HepG2 (cell line): ENCODE measurements around the gene WDR6. TPM values are rescaled to one million over a fixed set of nuclear protein-coding genes. Genes with fewer than 3 reads are reported as not detected.

Source experiments
- ATF5 ChIP-seq: sonication (generic); formaldehyde crosslinking; IDR thresholded peaks from 2 replicates; pipeline ENCODE4 v1.4.0; 2020; ENCODE audit warnings: mild to moderate bottlenecking, low read depth, missing genetic modification reagents
- EP300 ChIP-seq, 3 experiments: sonication (generic) in 1 of 3; formaldehyde crosslinking in 1 of 3; IDR thresholded peaks; 2 replicates each; pipeline versions ENCODE4 v1.5.1 to v1.6.1; 2011 to 2020; ENCODE audit warnings: low read depth in 2 of 3, low read length in 2 of 3, borderline replicate concordance in 1 of 3, improper control_type of control experiment in 1 of 3, mild to moderate bottlenecking in 1 of 3, missing genetic modification reagents in 1 of 3, moderate library complexity in 1 of 3
- FIP1L1 ChIP-seq: fragments of 200-400 bp; formaldehyde crosslinking; IDR thresholded peaks from 2 replicates; pipeline ENCODE4 v1.6.1; 2018; ENCODE audit warnings: low read depth, mild to moderate bottlenecking, low read length, moderate library complexity, borderline replicate concordance; ENCODE audit not compliant: insufficient read depth
- NCOA5 ChIP-seq: sonication (generic); formaldehyde crosslinking; IDR thresholded peaks from 2 replicates; pipeline ENCODE4 v1.4.0; 2020; ENCODE audit warnings: missing genetic modification reagents
- NFRKB ChIP-seq: fragments of 450-650 bp; IDR thresholded peaks from 2 replicates; pipeline ENCODE4 v1.6.1; 2017
- NKX3-1 ChIP-seq: sonication (generic); formaldehyde crosslinking; IDR thresholded peaks from 2 replicates; pipeline ENCODE4 v1.5.0; 2020; ENCODE audit warnings: missing genetic modification reagents
- SIX1 ChIP-seq: sonication (generic); formaldehyde crosslinking; IDR thresholded peaks from 2 replicates; pipeline ENCODE4 v1.4.0; 2020; ENCODE audit warnings: missing genetic modification reagents, borderline replicate concordance
- SIX4 ChIP-seq: sonication (generic); formaldehyde crosslinking; IDR thresholded peaks from 2 replicates; pipeline ENCODE4 v1.4.0; 2020; ENCODE audit warnings: missing genetic modification reagents
- ZMYM2 ChIP-seq: sonication (generic); formaldehyde crosslinking; IDR thresholded peaks from 2 replicates; pipeline ENCODE4 v1.8.0; 2022; ENCODE audit warnings: mild to moderate bottlenecking, missing genetic modification reagents
- ZNF17 ChIP-seq: sonication (generic); formaldehyde crosslinking; IDR thresholded peaks from 2 replicates; pipeline ENCODE4 v1.5.0; 2020; ENCODE audit warnings: mild to moderate bottlenecking, missing genetic modification reagents
- ZNF354B ChIP-seq: sonication (generic); formaldehyde crosslinking; IDR thresholded peaks from 2 replicates; pipeline ENCODE4 v1.8.0; 2022; ENCODE audit warnings: mild to moderate bottlenecking, missing genetic modification reagents
- ZNF362 ChIP-seq: sonication (generic); formaldehyde crosslinking; IDR thresholded peaks from 2 replicates; pipeline ENCODE4 v1.4.0; 2020; ENCODE audit warnings: missing genetic modification reagents, mild to moderate bottlenecking, borderline replicate concordance
- ZNF564 ChIP-seq: sonication (generic); formaldehyde crosslinking; IDR thresholded peaks from 2 replicates; pipeline ENCODE4 v1.8.1; 2023; ENCODE audit warnings: mild to moderate bottlenecking, missing genetic modification reagents
- ZNF616 ChIP-seq: sonication (generic); formaldehyde crosslinking; IDR thresholded peaks from 2 replicates; pipeline ENCODE4 v1.5.0; 2020; ENCODE audit warnings: low read depth, mild to moderate bottlenecking, missing genetic modification reagents
- ZNF878 ChIP-seq: sonication (generic); formaldehyde crosslinking; IDR thresholded peaks from 2 replicates; pipeline ENCODE4 v1.8.1; 2023; ENCODE audit warnings: mild to moderate bottlenecking, missing genetic modification reagents, moderate library complexity
- ZZZ3 ChIP-seq: sonication (generic); formaldehyde crosslinking; IDR thresholded peaks from 2 replicates; pipeline ENCODE4 v1.4.0; 2020; ENCODE audit warnings: missing genetic modification reagents, mild to moderate bottlenecking, borderline replicate concordance
- polyA plus RNA-seq, 8 experiments: library from polyadenylated mRNA; depleted of rRNA in 3 of 8; stranded (reverse) in 7 of 8; unstranded in 1 of 8; fragments of >200 nt; fragmentation: Illumina TruSeq in 4 of 8; extraction: Trizol in 4 of 8; gene quantifications; 2 replicates each; pipeline versions ENCODE4 v1.2.1 to v1.2.3, GENCODE V29; 2011 to 2016; ENCODE audit warnings: low read depth in 4 of 8, missing spikeins in 1 of 8, mixed read lengths in 1 of 8; ENCODE audit not compliant: insufficient read depth in 1 of 8
- total RNA-seq, 5 experiments: library from RNA; depleted of rRNA; stranded (reverse); fragments of >200 nt; fragmentation: Illumina TruSeq; extraction: Trizol; gene quantifications; 2 replicates each; pipeline ENCODE4 v1.2.3, GENCODE V29; 2016; ENCODE audit warnings: low read depth in 1 of 5
- TF ChIP-seq, protein P1 (sequence below): sonication (generic); formaldehyde crosslinking; IDR thresholded peaks from 2 replicates; pipeline ENCODE4 v1.9.0; 2021; ENCODE audit warnings: missing genetic modification reagents, borderline replicate concordance
- TF ChIP-seq, protein P2 (sequence below): sonication (generic); formaldehyde crosslinking; IDR thresholded peaks from 2 replicates; pipeline ENCODE4 v1.8.0; 2022; ENCODE audit warnings: mild to moderate bottlenecking, missing genetic modification reagents, moderate library complexity

WDR6 gene
- total and polyA plus RNA-seq, 2 of the 13 experiments (the other 11 are each of a cell fraction or from before 2014, with no cell fraction given) = 73.4 to 139 TPM

DNA sequence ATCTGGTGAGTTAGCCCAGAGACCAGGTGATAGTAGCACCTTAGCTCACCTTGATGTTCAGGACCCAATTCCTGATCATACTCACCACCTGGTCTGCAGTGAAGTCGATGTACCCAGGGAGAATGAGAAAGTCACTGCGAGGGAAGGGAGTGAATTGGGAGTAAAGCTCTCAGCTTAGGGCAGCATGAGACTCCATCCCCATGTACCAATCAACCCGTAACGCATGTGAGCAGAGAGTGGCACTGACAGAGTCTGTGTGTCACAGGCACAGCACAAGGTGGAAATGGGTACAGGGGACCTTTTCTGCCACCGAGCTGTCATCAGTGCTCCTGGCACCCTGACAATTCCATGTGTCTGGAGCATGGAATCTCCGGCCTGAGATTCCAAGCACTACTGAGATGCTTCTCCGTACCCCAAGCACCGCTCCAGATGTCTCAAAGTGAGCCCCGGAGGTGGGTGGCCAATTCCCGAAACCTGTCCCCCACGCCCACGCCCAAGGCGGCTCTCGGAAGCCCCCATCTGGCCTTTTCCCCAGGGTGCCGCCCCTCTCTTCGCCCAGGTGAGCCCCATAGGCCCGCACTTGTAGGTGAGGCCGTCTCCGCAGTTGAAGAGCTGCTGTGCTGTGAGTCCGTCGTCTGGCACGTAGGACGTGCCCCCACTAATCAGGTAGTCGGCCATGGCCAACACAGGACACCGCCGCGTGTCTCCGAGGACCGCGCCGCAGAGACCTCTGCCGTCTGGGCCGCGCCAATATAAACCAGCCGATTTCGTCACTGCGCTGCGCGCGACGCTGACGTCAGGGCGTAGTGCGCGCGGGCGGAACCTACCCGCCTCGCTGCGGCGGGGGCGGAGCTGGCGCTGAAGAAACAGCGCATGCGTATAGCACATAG is 21.7 kb downstream of the WDR6 start, which contains the start of gene IMPDH2 (continued):
- TF ChIP-seq ZNF616 = peak; percentile 82; the same call in 1 of the 2 replicates
- peak; percentile 76; the same call in 1 of the 2 replicates for TF ChIP-seq SIX4 (CRISPR knock-in tag)
- peak; percentile 65; the same call in 1 of the 2 replicates for TF ChIP-seq ZMYM2 (CRISPR knock-in tag)
- TF ChIP-seq SIX1 (CRISPR knock-in tag) = peak; percentile 63; the same call in 1 of the 2 replicates
- TF ChIP-seq ZNF564 = peak; percentile 61; the same call in 1 of the 2 replicates
- peak; percentile 21 for TF ChIP-seq NCOA5 (CRISPR knock-in tag)
- peak; percentile 79; the same call in 1 of the 2 replicates for TF ChIP-seq ATF5 (CRISPR knock-in tag)
- TF ChIP-seq, protein P1, sequence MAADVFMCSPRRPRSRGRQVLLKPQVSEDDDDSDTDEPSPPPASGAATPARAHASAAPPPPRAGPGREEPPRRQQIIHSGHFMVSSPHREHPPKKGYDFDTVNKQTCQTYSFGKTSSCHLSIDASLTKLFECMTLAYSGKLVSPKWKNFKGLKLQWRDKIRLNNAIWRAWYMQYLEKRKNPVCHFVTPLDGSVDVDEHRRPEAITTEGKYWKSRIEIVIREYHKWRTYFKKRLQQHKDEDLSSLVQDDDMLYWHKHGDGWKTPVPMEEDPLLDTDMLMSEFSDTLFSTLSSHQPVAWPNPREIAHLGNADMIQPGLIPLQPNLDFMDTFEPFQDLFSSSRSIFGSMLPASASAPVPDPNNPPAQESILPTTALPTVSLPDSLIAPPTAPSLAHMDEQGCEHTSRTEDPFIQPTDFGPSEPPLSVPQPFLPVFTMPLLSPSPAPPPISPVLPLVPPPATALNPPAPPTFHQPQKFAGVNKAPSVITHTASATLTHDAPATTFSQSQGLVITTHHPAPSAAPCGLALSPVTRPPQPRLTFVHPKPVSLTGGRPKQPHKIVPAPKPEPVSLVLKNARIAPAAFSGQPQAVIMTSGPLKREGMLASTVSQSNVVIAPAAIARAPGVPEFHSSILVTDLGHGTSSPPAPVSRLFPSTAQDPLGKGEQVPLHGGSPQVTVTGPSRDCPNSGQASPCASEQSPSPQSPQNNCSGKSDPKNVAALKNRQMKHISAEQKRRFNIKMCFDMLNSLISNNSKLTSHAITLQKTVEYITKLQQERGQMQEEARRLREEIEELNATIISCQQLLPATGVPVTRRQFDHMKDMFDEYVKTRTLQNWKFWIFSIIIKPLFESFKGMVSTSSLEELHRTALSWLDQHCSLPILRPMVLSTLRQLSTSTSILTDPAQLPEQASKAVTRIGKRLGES (CRISPR knock-in tag) = no peak
- 0 out of 2 replicates have a peak, but pooled peaks have one; percentile 59 for TF ChIP-seq ZNF354B
- peak; percentile 77; the same call in 1 of the 2 replicates for TF ChIP-seq FIP1L1
- TF ChIP-seq ZZZ3 (CRISPR knock-in tag) = peak; percentile 80
- no peak for TF ChIP-seq ZNF17 (CRISPR knock-in tag)
- TF ChIP-seq, protein P2, sequence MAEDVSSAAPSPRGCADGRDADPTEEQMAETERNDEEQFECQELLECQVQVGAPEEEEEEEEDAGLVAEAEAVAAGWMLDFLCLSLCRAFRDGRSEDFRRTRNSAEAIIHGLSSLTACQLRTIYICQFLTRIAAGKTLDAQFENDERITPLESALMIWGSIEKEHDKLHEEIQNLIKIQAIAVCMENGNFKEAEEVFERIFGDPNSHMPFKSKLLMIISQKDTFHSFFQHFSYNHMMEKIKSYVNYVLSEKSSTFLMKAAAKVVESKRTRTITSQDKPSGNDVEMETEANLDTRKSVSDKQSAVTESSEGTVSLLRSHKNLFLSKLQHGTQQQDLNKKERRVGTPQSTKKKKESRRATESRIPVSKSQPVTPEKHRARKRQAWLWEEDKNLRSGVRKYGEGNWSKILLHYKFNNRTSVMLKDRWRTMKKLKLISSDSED (CRISPR knock-in tag) = no peak
- TF ChIP-seq ZNF362 (CRISPR knock-in tag) = no peak
- no peak; the same call in 1 of the 2 replicates for TF ChIP-seq ZNF878 (CRISPR knock-in tag)
- TF ChIP-seq EP300 (IDR thresholded peaks at IDR 0.05; ENCODE audit: low read depth in 2 of 2, low read length in 2 of 2) = peak in 1 of 2 experiments; percentile 42; a peak in 1 of 4 replicates
- peak; percentile 63 for TF ChIP-seq EP300 (CRISPR knock-in tag; IDR thresholded peaks at IDR 0.05; ENCODE audit: borderline replicate concordance)
- TF ChIP-seq NFRKB = no peak
- peak; percentile 91 for TF ChIP-seq NKX3-1
